Activated T-helper 9 cell treated with anti-CD3 and anti-CD28 coated beads, Interleukin-2, amount 50 U/mL, for 16 hours (primary cell): ENCODE measurements around the gene MYL6.
"Not testable (repeated sequence)": the region's sequence is repeated elsewhere in the genome, so short reads cannot be mapped to it uniquely, and the experiment has no call there.

Experiments
- DNase-seq: peaks from one replicate; pipeline ENCODE4 v3.0.0-alpha.2; 2020; ENCODE audit warnings: low read depth

MYL6 gene

DNA sequence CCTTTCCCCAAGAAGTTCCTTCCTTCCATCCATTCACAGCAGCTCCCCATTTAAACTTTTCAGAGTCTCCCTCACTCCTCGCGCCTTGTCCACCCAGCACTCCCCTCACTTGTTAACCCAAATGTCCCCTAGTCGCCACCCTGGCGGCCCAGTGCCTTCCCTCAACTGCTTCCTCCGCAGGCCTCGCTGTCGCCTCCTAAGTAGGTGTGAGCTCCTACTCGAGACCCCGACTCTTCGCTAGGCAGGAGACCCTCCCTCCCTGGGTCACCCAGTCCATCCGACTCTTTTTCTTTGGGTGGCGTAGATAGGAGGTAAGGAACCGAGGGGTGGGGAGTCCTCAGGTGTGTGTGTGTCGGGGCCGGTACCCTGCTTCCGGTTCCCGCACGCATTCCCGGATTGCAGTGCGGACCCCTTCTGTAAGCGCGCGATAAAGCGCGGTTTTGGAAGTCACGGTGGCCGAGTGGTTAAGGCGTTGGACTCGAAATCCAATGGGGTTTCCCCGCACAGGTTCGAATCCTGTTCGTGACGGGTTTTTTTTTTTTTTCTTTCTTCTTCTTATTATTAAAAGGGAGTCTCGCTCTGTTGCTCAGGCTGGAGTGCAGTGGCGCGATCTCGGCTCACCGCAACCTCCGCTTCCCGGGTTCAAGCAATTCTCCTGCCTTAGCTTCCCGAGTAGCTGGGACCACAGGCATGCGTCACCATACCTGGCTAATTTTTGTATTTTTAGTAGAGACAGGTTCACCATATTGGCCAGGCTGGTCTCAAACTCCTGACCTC is 31.9 kb downstream of the MYL6 start:
- DNase-seq, result peak; percentile 69

- DNase-seq, result no peak
Observed at GRCh38 chr12:56190695-56191155, 32.6 kb downstream of the MYL6 start.

DNA sequence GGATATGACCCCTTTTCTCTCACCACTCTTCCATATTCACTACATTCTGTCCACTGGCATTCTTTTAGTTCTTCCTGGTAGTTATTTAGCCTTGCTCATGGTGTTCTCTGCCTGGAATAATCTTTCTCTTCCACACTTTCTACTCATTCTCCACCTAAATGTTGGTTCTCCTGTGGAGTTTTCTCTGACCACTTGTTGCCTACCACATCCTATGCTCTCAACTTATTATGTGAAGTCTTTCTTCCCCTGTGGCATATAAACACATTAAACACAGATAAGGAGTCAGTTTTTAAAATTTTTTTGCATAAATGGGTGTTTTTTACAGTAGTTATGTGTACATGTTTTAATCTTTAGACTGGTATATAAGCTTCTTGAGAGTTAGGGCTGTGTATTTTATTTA is 34.4 kb downstream of the MYL6 start:
- no peak for DNase-seq

DNA sequence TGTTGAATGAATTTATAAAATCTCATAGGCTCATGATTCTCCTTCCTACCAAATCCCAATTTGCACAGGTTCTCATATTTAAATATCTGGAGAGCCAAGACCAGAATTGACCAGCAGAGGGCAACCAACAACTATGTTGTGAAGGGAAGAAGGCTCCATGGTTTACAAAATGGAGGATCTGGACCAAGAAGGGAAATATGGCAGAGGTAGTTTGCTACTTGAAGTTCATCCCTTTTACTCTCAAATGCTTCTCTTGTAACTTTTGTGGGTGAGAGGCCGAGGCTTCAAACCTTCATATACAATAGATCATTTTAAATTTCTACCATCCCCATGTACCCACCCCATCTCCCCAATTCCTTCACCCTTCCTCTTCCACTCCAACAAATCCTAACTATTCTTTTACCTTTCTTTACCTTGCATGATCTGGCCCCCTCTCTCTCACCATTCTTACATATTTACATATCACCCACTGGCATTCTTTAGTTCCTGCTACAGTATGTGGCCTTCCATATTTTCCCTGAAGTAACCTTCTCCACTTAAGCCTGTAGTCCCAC is 34.9 kb downstream of the MYL6 start:
- DNase-seq, result peak; percentile 46

- not testable (repeated sequence) for DNase-seq
Observed at GRCh38 chr12:56196818-56197550, 38.8 kb downstream of the MYL6 start.

- DNase-seq, result no peak
Observed at GRCh38 chr12:56197921-56198635, 39.9 kb downstream of the MYL6 start.

GRCh38 chr12:56198836-56199235 is 40.7 kb downstream of the MYL6 start:
- DNase-seq, result no peak

DNA sequence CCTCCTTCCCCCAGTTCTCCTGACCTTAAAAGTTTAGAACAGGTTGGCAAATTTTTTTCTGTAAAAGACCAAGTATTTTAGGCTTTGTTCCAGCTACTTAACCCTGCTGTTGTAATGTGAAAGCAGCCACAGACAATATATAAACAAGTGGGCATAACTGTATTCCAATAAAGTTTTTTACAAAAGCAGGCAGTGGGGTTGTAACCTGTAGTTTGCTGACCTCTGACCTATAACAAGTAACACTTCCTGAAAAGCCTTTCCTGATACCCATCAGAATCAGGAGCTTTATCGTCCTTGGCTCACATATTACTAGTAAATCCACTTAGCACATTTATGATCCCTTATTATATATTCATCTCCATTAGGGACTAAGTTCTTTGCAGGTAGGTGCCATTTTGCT is 44.2 kb downstream of the MYL6 start:
- DNase-seq, result no peak

- DNase-seq, result no peak
Observed at GRCh38 chr12:56202838-56203237, 44.7 kb downstream of the MYL6 start.

GRCh38 chr12:56204275-56204674 is 46.1 kb downstream of the MYL6 start:
- DNase-seq, result no peak

- DNase-seq, result no peak
Observed at GRCh38 chr12:56205445-56205844, 47.3 kb downstream of the MYL6 start.

GRCh38 chr12:56206452-56207166 is 48.5 kb downstream of the MYL6 start:
- DNase-seq, result no peak

DNA sequence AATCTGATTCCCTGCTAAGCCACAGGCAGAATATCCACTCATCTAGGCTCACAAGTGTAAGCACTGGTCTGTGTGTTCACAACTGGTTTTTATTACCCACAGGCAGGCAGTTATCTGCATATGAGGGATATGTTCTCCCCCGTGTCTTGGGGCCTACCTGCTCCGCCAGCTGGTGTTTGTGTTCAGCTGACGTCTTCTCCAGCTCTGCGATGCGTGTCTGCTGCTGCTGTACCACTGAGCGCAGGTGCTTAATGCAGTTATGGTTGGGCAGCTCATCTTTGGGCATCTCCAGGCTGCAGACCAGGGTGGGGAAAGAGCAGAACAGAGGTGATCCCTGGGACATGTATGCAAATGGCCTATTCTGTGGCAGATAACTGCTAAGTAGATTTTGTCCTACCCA is 49.8 kb downstream of the MYL6 start:
- DNase-seq, result no peak
